Activated CD8-positive, alpha-beta memory T cell treated with anti-CD3 and anti-CD28 coated beads for 24 hours (primary cell): ENCODE data around the gene SHROOM2.

ENCODE experiments used
- DNase-seq: peaks from one replicate; pipeline ENCODE4 v3.0.0-alpha.2; 2020

SHROOM2 gene

DNA sequence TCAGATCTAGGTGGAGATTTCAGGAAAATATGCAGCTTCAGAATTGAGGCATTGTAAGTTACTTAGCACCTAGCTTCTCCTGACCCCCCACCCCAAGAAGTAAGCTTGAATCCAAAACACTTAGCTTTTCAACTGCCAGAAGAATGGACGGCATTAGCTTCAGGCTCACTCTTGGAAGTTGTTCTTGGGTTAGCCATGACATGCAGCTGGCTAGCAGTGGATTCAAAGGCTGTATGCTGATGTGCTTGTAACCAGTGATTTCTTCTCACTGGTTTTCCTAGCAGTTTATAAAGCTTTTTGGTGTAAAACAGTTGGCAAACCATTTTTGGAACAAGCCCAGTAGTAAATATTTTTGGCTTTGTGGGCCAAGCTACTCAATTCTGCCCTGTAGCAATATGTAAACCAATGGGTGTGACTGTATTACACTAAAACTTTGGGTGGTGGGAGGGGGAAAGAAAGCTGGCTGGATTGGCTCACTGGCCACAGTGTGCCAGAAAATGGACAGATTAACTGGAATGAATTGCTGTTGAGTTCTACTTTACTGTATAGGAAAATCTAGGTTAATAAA, 85.6 kb downstream of the SHROOM2 start:
- no peak for DNase-seq

DNA sequence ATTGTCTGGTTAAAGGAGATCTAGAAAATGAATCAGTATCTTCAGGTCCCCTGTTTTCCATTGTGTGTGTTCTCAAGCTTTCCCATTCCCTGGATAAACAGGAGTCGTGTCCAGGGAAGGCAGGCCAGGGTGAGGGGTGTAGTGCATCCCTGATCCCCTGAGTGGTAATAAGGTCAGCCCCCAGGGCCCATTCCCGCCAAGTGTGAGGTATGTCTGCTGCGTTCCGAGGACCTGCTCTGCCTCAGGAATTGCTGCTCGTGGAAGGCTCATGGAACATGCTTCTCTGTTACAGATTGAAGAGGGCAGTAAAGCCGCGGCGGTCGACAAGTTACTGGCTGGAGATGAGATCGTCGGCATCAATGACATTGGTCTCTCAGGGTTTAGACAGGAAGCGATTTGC, 87.1 kb downstream of the SHROOM2 start:
- DNase-seq, result no peak

DNA sequence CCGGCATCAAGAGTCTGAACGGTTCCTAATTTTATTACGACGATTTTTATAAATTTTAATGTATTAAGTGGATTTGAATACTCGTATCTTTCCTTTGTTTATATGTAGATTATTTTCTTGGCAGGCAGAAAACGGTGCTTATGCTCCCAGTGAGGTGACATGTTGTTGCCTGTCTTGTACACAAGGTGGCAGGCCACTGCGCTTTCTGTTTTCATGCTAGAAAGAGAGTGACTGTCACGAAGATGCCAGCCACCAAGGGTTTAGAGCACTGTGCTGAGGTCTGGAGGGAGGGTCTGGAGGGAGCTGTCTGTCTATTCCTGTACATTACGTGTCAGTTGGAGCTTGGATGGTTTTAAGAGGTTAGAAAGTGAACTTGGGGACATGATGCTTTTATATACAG, 87.7 kb downstream of the SHROOM2 start:
- DNase-seq, result peak; percentile 67

DNA sequence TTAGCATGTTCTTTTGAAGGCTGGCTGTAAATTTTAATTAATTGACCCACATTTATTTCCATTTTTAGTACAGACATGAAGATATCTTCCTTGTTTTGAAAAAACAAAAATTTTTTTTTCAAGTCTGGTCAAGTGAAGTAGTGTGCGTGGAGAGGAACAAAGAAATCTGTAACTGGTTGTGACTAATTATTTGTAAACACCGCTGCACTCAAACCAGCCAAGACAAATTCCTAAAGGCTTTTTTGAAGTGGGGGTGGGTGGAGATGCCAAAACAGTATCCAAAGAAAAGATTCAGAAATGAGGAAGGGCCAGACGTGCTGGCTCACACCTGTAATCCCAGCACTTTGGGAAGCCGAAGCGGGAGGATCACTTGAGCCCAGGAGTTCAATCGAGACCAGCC, 88.3 kb downstream of the SHROOM2 start:
- DNase-seq, result no peak

DNA sequence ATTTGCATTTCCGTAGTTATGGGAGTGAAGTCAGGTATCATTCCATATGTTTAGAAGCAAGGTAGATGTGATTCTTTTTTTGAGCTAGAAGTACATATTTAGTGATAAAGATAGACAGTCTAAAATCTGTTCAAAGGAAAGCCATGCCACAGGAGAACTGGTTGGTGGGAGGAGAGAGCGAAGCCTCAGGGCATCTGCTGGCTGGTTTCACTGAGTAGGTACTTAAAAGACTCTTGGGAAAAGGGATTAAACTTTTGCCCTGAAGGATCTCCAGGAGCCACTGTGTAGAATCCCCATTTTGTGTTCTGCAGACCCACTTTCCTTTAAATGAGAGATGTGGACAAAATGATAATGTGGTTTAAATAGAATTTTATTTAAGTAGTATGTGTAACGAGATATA, 89.6 kb downstream of the SHROOM2 start:
- DNase-seq, result no peak

DNA sequence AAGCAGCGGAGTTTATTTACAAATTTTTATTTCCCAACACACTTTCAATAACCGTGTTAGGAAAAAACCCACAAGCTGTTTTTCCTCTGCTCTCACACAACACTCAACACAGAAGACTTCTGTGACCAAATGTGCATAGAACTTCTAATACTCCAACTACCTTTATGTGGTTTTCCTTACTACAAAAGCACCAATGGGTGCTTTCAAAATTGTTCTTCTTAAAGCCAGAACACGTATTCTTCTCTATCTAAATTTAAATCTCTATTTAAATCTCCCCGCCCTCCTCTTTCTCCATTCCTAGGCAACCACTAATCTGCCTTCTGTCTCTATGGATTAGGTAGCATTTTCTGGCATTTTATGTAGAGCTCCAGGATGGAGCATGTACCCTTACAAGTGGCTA, 90.0 kb downstream of the SHROOM2 start:
- DNase-seq, result no peak

DNA sequence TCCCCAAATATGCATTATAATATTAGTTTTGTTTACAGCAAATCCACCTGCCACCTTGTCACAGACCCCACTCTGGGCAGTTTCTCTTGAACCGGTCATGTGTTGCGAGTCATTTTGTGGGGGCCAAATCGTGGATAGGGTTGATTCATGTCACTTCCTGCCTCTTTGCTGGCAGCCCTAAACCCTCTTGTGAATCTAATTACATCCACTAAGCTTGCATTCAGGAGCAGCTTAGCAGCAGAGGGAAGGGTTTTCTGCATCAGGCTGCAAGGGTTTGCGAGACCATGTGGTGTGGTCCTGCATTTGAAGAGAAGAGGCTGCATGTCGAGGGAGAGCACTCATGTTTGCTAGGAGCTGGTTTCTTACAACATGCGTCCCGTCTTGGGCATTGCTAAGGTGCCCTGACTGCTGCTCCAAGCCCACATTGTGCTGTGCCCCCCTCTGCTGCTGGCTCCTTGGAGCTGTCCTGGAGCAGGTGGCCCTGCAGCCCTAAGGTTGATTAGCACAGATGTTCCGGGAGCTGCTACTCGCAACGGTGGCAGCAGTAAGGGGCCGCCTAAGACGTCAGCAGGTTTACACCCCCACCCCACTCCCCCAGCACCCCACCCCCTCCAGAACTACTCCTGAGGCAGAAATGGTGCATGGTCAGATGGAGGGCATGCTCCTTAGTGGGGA, 92.1 kb downstream of the SHROOM2 start:
- no peak for DNase-seq

DNA sequence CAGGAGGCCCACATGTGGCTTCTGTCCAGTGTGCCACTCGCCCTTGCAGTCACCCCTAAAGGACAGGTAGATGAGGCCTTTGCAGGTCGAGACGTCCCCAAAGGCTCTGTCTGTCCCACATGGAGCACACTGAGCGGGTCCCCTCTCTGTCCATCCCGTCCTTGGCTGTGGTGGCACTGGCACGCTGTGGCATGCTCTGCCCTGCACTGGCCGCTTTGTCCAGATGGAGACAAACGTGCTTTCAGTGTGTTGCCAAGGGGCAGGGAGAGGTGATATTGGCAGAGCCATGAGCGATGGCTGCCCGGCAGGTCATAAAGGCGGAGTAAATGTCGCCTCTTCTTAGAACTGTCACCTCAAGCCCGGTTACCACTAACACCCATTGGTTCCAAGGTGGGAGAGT, 94.0 kb downstream of the SHROOM2 start:
- DNase-seq, result no peak

DNA sequence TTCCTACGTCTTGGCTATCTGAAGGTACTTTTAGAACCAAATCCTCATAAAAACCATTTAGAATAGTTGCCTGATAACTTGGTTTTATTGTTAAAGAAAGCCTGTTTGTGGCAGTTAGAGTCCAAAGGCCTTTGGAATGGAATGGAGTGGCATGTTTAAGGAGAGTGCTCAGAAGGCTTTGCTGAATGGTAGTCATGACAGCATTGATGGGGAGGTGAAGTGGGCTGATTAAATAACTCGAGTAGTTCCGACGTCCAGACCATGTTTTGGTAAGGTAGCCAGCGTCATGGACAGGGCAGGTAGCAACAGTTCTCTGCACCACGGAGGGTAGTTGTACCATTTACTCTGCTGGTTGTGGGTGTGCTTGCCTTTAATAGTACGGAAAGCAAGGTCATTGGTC, 94.6 kb downstream of the SHROOM2 start:
- no peak for DNase-seq

DNA sequence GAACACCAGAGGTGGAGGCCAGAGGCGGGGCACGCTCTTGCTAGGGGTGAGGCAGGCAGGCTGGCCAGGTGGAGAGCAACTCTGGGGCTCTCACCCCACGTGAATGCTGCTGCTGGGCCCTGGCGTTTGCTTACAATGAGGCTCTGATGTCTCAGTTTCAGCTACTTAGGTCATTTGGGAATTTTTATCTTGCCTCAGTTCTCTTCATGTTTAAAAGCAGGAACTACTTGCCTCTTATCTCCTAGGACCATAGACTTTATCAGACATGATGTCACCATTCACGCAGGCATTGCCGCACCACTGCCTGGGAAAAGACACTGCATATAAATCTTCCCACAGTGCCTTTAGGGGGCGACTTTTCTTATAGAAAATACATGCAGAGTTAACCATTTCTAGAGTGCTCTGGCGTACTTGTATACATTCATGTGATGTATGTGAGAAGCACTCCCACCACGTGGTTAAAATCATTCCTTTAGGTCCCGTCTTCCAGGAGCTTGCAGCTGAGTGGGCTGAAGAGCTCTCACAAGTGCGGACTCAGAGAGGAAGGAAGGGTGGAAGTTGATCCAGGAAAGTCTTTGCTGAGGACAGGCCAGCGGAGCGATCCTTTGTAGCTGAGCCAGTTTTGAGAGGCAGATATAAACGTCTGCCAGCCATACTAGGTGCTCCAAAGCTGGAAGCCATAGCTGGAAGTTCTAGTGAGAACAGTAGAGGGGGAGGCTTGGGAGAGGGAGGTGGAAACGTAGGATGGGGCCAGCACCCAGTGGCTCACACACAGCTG, 96.6 kb downstream of the SHROOM2 start:
- DNase-seq, result no peak

DNA sequence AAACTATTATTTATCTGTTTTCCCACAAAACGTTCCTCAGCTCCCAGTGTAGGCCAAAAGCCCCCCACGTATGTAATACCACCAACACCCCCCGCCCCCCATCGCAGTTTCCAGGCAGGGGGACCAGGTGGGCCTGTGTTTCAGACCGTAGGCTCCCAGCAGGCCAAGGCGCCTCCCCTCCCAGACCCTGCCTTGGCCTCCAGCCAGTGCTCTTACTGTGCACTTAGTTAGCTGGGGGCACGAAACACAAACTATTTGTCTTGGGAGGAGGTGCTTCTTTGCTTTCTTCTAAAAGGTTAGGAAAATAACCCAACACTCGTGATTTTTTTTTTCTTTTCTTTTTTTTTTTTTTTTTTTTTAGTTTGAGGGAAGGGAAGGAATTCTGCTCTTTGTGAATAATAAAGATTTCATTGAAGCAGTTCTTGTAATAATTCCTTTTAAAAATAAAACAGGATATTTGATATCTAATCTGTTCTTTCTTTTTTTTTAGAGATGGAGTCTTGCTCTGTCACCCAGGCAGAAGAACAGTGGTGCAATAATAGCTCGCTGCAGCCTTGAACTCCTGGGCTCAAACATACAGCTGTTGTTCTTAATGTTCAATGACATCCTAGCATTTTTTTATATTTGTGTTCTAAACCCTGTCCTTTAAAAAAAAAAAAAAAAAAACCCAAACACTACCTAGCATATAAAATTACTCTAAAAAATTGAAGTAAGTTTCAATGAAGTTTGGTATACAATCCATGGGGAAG, 98.0 kb downstream of the SHROOM2 start:
- no peak for DNase-seq

DNA sequence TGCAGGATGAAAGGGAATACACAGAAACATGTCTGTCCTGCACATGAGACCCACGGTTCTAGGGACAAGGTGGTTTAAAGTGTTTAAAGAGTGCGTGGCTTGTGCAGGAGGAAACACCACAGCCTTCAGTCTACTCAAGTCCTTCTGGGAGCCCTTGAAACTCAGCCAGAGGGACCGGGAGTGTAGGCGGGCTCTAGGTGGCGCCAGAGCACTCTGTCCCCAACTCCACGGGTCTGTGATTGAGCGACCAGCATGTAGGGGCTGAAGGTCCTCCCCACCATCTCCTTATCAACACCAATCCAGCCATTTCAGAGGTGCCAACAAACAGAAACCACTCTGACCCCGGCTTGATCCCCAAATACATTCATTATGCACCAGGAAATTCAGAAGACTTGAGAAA, 98.9 kb downstream of the SHROOM2 start:
- DNase-seq, result peak; percentile 71

DNA sequence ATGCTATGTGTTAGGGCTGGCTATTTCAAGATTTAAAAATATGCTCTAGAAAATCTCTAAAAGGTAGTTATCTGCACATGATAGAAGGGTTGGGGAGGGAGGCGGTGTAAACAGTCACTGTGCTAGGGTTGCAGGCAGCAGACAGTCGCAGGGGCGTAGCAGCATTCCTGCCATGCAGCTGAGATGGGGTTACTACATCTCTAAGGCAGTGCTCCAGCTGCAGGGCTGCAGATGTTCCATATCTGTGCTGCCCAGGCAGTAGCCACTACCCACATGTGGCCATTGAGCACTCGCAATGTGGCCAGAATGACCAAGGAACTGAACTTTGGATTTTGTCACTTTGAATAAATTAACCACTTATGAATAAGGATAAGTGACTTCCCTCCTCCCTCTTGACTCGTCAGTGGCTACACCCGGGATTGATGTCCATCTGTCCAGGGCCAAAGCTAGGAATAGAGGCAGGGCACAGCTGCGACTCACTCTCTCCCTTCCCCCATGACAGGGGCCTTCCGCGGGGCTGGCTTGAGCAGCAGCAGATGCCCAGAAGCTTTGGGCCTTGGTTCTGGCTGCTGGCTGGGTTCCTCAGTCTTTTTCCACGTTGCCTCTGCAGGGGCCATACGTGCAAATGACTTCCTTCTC, 101.5 kb downstream of the SHROOM2 start:
- DNase-seq, result no peak

DNA sequence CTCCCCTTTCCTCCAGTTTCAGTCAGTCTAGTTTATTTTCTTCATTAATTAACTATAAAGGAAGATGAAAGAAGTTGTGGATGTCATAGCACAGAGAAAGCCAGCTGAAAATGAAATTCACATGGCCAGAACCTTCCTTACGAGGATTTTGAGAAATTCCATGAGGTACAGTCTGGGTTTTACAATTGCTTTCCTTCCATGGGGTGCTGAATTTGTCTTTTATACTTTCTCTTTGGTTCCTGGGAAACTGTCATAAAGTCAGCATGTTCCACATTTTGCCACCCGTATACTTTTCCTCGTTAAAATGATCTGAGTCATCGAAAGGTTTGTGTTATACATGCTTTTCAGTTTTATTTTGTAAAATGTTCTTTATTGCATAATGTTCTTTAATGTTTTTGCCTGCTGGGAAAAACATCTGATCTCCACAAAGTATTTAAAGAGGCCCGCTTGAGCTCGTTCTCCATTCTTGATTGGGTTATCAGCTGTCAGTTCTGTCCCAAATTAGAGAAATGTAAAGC, 102.8 kb downstream of the SHROOM2 start:
- no peak for DNase-seq

DNA sequence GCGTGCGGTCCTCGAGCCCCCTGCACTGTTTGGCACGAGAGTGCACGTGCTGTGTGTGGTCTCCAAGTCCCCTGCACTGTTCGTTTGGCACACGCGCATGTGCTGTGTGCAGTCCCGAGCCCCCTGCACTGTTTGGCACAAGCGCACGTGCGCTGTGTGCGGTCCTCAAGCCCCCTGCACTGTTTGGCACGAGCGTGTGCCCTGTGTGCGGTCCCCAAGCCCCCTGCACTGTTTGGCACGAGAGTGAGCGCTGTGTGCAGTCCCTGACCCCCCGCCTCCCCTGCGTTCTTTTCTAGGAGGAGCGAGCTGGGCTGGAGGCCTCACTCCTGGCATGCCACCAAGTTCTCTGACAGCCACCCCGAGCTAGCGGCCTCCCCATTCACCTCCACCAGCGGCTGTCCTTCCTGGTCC, 104.5 kb downstream of the SHROOM2 start:
- no peak for DNase-seq

DNA sequence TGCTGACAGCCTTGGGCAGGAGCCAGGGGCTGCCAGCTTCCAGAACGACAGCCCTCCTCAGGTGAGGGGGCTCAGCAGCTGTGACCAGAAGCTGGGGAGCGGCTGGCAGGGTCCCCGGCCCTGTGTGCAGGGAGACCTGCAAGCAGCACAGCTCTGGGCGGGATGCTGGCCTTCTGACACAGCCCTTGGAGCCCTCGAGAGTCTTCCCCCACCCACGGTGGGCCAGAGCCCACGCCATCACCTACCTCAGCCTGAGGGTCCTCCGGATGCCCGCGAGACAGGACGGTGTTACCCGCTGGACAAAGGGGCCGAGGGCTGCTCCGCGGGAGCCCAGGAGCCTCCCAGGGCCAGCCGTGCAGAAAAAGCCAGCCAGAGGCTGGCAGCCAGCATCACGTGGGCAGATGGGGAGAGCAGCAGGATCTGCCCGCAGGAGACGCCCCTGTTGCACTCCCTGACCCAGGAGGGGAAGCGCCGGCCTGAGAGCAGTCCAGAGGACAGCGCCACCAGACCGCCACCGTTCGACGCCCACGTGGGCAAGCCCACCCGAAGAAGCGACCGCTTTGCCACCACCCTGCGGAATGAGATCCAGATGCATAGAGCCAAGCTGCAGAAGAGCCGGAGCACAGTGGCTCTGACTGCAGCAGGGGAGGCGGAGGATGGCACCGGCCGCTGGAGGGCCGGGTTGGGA, 109.1 kb downstream of the SHROOM2 start:
- DNase-seq, result no peak

DNA sequence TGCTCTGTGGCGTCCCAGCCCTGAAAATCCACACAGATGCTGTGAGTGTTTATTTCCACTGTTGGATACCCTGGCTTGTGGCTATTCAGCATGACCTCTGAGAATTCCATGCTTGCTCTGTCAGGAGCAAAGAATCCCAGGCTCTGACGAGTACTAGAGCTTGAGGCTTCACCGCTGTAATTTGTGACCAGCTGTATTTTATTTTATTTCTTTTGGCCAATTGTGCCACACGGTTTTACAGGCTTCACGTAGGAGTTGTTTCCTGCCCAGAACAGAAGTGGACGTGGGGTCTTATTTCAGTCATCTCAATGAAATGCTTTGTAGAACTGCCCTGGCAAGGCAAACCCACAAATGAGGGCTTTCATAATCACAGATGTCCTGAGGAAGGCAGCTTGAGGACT, 111.5 kb downstream of the SHROOM2 start:
- no peak for DNase-seq

DNA sequence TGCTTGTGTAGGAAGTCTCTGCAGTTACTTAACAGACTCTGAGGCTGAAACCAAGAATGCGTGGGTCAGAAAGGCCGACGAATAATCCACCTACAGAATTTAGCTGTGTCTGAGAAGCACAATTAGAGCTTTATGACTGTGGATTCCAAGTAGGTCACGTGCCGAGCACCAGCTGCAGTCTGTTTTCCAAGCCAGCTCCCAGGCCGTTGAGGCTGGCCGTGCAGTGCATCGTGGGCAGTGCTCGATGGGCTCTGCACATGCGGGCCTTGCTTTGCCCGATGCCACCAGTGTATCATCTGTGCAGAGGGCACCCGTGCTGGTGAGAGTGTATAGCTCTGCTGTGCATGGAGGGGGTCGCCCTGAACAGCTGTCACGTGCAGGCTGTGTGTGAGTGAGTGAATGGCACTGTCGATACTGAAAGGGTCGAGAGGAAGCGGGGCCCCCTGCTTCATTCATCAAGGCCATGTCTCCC, 113.4 kb downstream of the SHROOM2 start:
- peak; percentile 61 for DNase-seq

DNA sequence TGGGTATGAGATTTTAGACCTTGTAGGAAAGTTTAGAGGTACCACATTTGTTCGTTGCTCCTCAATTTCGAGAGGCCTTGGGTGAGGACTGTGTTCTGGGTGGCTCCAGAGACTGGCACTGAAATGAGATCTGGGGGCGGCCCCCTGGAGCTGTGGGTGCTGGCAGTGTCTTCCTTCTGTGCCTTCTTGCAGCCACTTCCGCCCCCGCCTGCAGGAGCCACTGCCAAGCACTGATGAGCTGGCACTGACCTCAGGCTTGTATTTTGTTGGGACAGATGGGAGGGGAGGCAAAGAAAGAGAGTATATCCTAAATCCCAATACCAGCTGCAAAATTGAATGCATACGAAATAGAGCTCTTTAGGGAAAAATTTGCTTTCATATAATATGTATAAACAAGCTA, 116.4 kb downstream of the SHROOM2 start:
- DNase-seq, result no peak

DNA sequence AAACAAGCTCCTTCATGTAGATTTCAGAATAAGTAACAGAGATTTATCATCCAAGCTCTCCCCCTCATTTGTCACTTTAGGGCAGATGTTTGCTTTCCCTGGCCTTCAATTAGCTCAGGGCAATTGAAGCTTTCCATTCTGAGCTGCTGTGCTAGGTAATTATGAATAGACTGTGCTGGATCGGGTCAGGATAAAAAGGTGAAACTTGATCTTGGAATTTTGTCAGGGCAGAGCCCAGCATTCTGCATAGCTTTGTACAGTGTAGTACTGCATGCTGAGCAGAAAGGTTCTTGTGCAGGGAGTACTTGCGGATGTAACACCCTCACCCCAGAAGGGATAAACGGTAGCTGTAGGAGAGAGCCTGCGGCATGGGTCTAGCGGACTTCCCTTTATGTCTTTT, 116.9 kb downstream of the SHROOM2 start:
- DNase-seq, result no peak

DNA sequence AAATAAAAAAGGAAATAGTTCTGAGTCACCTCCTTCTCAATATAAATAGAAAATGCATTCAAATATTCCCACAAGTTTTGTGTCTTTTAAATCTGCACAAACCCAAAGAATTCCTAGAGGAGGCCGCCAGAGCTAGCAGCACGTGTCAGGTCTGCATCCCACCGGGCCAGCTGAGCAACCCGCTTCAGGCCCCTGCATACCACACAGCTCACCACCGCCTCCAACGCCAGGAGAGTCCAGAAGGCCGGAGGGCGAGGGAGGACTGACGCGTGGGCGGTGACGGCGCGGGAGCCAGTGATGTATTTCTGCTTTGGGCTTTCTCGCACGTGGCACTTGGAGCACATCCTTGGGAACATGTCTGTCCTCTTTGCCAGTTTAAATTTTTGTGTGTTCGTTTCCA, 119.1 kb downstream of the SHROOM2 start:
- no peak for DNase-seq

DNA sequence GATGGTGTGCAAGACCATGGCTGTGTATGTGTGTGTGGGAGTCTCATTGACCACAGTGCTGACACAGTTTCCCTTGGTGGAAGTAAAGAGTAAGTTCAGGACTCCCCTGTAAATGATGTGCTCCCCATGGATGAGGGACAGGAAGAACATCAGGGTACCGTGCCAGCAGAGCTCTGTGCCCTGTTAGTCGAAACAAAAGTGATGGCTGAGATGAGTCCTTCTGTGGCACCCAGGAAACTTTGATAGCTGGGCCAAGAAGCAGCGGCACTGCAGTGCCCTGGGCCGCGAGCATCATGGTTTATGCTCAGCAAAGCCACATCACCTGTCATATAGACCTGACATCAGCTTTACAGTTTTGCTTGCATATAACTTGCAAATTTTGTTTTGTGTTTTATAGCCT, 119.5 kb downstream of the SHROOM2 start:
- DNase-seq, result no peak
